HL-60 (cell line): ENCODE measurements around the gene SPATA33.

Experiments used
- TF ChIP-seq, protein P1 (sequence below): IDR thresholded peaks from one replicate; pipeline ENCODE4 v1.5.1; 2011; ENCODE audit warnings: low read length, control low read depth, inconsistent platforms; ENCODE audit not compliant: insufficient read depth
- TF ChIP-seq, protein P2 (sequence below): IDR thresholded peaks from 2 replicates; pipeline ENCODE4 v1.6.1; 2012; ENCODE audit warnings: low read depth; ENCODE audit not compliant: insufficient replicate concordance

GRCh38 chr16:89629827-89630610 is 27.6 kb upstream of the SPATA33 start:
- TF ChIP-seq, protein P1, sequence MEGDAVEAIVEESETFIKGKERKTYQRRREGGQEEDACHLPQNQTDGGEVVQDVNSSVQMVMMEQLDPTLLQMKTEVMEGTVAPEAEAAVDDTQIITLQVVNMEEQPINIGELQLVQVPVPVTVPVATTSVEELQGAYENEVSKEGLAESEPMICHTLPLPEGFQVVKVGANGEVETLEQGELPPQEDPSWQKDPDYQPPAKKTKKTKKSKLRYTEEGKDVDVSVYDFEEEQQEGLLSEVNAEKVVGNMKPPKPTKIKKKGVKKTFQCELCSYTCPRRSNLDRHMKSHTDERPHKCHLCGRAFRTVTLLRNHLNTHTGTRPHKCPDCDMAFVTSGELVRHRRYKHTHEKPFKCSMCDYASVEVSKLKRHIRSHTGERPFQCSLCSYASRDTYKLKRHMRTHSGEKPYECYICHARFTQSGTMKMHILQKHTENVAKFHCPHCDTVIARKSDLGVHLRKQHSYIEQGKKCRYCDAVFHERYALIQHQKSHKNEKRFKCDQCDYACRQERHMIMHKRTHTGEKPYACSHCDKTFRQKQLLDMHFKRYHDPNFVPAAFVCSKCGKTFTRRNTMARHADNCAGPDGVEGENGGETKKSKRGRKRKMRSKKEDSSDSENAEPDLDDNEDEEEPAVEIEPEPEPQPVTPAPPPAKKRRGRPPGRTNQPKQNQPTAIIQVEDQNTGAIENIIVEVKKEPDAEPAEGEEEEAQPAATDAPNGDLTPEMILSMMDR, result no peak
- TF ChIP-seq, protein P2, sequence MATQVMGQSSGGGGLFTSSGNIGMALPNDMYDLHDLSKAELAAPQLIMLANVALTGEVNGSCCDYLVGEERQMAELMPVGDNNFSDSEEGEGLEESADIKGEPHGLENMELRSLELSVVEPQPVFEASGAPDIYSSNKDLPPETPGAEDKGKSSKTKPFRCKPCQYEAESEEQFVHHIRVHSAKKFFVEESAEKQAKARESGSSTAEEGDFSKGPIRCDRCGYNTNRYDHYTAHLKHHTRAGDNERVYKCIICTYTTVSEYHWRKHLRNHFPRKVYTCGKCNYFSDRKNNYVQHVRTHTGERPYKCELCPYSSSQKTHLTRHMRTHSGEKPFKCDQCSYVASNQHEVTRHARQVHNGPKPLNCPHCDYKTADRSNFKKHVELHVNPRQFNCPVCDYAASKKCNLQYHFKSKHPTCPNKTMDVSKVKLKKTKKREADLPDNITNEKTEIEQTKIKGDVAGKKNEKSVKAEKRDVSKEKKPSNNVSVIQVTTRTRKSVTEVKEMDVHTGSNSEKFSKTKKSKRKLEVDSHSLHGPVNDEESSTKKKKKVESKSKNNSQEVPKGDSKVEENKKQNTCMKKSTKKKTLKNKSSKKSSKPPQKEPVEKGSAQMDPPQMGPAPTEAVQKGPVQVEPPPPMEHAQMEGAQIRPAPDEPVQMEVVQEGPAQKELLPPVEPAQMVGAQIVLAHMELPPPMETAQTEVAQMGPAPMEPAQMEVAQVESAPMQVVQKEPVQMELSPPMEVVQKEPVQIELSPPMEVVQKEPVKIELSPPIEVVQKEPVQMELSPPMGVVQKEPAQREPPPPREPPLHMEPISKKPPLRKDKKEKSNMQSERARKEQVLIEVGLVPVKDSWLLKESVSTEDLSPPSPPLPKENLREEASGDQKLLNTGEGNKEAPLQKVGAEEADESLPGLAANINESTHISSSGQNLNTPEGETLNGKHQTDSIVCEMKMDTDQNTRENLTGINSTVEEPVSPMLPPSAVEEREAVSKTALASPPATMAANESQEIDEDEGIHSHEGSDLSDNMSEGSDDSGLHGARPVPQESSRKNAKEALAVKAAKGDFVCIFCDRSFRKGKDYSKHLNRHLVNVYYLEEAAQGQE, result no peak
